Neuronal stem cell (in vitro differentiated cells): ENCODE measurements around the gene ATP2A1.

Source experiments
- DNase-seq: peaks from one replicate; pipeline ENCODE4 v3.0.0-alpha.2; 2013; ENCODE audit warnings: low spot score
- H2AFZ ChIP-seq: one replicate; pipeline ENCODE4 v1.6.1; 2013; ENCODE audit warnings: mild to moderate bottlenecking, low read length, inconsistent platforms
- H2AK5ac ChIP-seq: 2 replicates; pipeline ENCODE4 v1.6.1; 2013; ENCODE audit warnings: low read depth, mild to moderate bottlenecking, inconsistent platforms, low read length, moderate library complexity, mixed read lengths
- H2BK120ac ChIP-seq: 2 replicates; pipeline ENCODE4 v1.6.1; 2013; ENCODE audit warnings: low read depth, mild to moderate bottlenecking, inconsistent platforms, low read length, moderate library complexity, mixed read lengths
- H2BK12ac ChIP-seq: one replicate; pipeline ENCODE4 v1.6.1; 2013; ENCODE audit warnings: low read length, inconsistent platforms
- H2BK15ac ChIP-seq: 2 replicates; pipeline ENCODE4 v1.6.1; 2013; ENCODE audit warnings: mild to moderate bottlenecking, low read length, inconsistent platforms, mixed read lengths
- H2BK5ac ChIP-seq: one replicate; pipeline ENCODE4 v1.6.1; 2013; ENCODE audit warnings: inconsistent platforms, mild to moderate bottlenecking, low read length, moderate library complexity
- H3K14ac ChIP-seq: one replicate; pipeline ENCODE4 v1.6.1; 2013; ENCODE audit warnings: low read length, inconsistent platforms
- H3K18ac ChIP-seq: 2 replicates; pipeline ENCODE4 v1.6.1; 2013; ENCODE audit warnings: low read length, inconsistent platforms
- H3K23ac ChIP-seq: 2 replicates; pipeline ENCODE4 v1.6.1; 2013; ENCODE audit warnings: low read depth, mild to moderate bottlenecking, mixed read lengths, low read length, inconsistent platforms; ENCODE audit not compliant: poor library complexity
- H3K27ac ChIP-seq: replicated peaks from 3 replicates; pipeline ENCODE4 v1.5.1; 2013; ENCODE audit warnings: low read length, inconsistent platforms
- H3K27me3 ChIP-seq, 3 experiments: 2 replicates each; pipeline ENCODE4 v1.6.1; 2013; ENCODE audit warnings: low read length in 3 of 3, mild to moderate bottlenecking in 2 of 3, inconsistent platforms in 1 of 3, low read depth in 1 of 3, mixed read lengths in 1 of 3, moderate library complexity in 1 of 3; ENCODE audit not compliant: control insufficient read depth in 3 of 3, insufficient read depth in 3 of 3
- H3K36me3 ChIP-seq, 2 donors: replicated peaks in 1 of 2; 2 replicates each; pipeline ENCODE4 v1.6.1; 2013; ENCODE audit warnings: low read length in 2 of 2; ENCODE audit not compliant: control insufficient read depth in 2 of 2, insufficient read depth in 2 of 2
- H3K4ac ChIP-seq: 2 replicates; pipeline ENCODE4 v1.6.1; 2013; ENCODE audit warnings: inconsistent platforms, mild to moderate bottlenecking, low read length, moderate library complexity
- H3K4me1 ChIP-seq, 2 donors: 1 replicate in 1 of 2; 2 replicates in 1 of 2; pipeline ENCODE4 v1.6.1; 2013; ENCODE audit warnings: low read length in 2 of 2, low read depth in 1 of 2; ENCODE audit not compliant: control insufficient read depth in 2 of 2, insufficient read depth in 1 of 2
- H3K4me2 ChIP-seq: one replicate; pipeline ENCODE4 v1.6.1; 2013; ENCODE audit warnings: mild to moderate bottlenecking, low read length, inconsistent platforms; ENCODE audit not compliant: insufficient read depth, poor library complexity, severe bottlenecking
- H3K4me3 ChIP-seq, 2 donors: 2 replicates each; pipeline ENCODE4 v1.5.1; 2013; ENCODE audit warnings: low read length in 2 of 2, mild to moderate bottlenecking in 2 of 2, inconsistent platforms in 1 of 2, moderate library complexity in 1 of 2
- H3K79me1 ChIP-seq: one replicate; pipeline ENCODE4 v1.6.1; 2013; ENCODE audit warnings: low read depth, mild to moderate bottlenecking, inconsistent platforms, low read length, moderate library complexity
- H3K9ac ChIP-seq: one replicate; pipeline ENCODE4 v1.6.1; 2013; ENCODE audit warnings: mild to moderate bottlenecking, low read depth, low read length, inconsistent platforms; ENCODE audit not compliant: poor library complexity
- H3K9me3 ChIP-seq, 2 donors: replicated peaks in 1 of 2; 2 replicates each; pipeline versions ENCODE3 to v1.6.1; 2013; ENCODE audit warnings: low read length in 2 of 2, mild to moderate bottlenecking in 2 of 2, inconsistent platforms in 1 of 2, low read depth in 1 of 2, mixed read lengths in 1 of 2, moderate library complexity in 1 of 2; ENCODE audit not compliant: control insufficient read depth in 2 of 2, insufficient read depth in 1 of 2
- H4K8ac ChIP-seq: one replicate; pipeline ENCODE4 v1.6.1; 2013; ENCODE audit warnings: low read depth, mild to moderate bottlenecking, inconsistent platforms, low read length, moderate library complexity
- H4K91ac ChIP-seq: one replicate; pipeline ENCODE4 v1.6.1; 2013; ENCODE audit warnings: low read length, low read depth, mild to moderate bottlenecking, inconsistent platforms; ENCODE audit not compliant: poor library complexity
- WGBS, 2 donors: extraction: QIAGEN DNeasy Blood & Tissue Kit; methylation state at CpG; one replicate each; pipeline ENCODE4 v1.1.7; 2013; ENCODE audit warnings: missing lambda C conversion rate in 2 of 2, mixed read lengths in 1 of 2; ENCODE audit not compliant: insufficient read length in 2 of 2, insufficient replicate concordance in 1 of 2; ENCODE audit errors: extremely low coverage in 2 of 2; 5-methylcytosine and 5-hydroxymethylcytosine counted together

Gene ATP2A1

DNA sequence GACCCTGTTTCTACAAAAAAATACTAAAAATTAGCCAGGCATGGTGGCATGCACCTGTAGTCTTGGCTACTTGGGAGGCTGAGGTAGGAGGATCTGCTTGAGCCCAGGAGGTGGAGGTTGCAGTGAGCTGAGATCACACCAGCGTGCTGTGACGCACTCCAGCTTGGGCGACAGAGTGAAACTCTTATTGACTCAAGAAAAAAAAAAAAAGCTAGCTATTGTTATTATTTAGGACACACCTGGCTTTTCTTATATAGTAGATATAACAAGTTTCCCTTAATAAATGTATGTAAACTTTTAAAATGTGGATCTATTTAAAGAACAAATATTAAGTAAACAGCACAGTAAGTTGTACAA is 44.9 kb downstream of the ATP2A1 start:
- WGBS, 2 donors = no CpG with 5 or more reads among the region's 3 CpGs
- H3K79me1 ChIP-seq = peaks cover 6% of the 10 kb centered on the region
- no peak overlapping the region for H3K18ac ChIP-seq
- no peak overlapping the region for H2BK15ac ChIP-seq
- H3K23ac ChIP-seq = no peak overlapping the region
- no peak overlapping the region for H3K4ac ChIP-seq
- no peak overlapping the region for H3K4me3 ChIP-seq
- H2BK120ac ChIP-seq = no peak overlapping the region
- no peak overlapping the region for H2BK5ac ChIP-seq
- H3K27me3 ChIP-seq = peaks cover 0 to 2% (median 0%) of the 10 kb centered on the region in 3 experiments
- peaks cover 0 to 4% of the 10 kb centered on the region in 2 donors for H3K4me1 ChIP-seq
- H4K91ac ChIP-seq = no peak overlapping the region
- H3K14ac ChIP-seq = no peak overlapping the region
- H3K36me3 ChIP-seq = peaks cover 2 to 25% of the 10 kb centered on the region in 2 donors
- no peak overlapping the region for H2AFZ ChIP-seq
- H4K8ac ChIP-seq = no peak overlapping the region
- H3K27ac ChIP-seq = no peak overlapping the region
- H3K9ac ChIP-seq = no peak overlapping the region
- no peak overlapping the region for H3K4me2 ChIP-seq
- H2BK12ac ChIP-seq = no peak overlapping the region
- H3K9me3 ChIP-seq = no peaks in the 10 kb centered on the region
- H2AK5ac ChIP-seq = no peak overlapping the region
- DNase-seq = no peak

GRCh38 chr16:28923652-28924398 is 45.5 kb downstream of the ATP2A1 start:
- peak overlapping the region; percentile 65 for H3K4me2 ChIP-seq
- no CpG with 5 or more reads among the region's 13 CpGs for WGBS, 2 donors

GRCh38 chr16:28924399-28924761 is 46.1 kb downstream of the ATP2A1 start:
- H2BK15ac ChIP-seq = peak overlapping the region; percentile 18
- H3K14ac ChIP-seq = no peak overlapping the region
- no peak overlapping the region for H2BK120ac ChIP-seq
- peaks cover 0 to 4% of the 10 kb centered on the region in 2 donors for H3K4me1 ChIP-seq
- no CpG with 5 or more reads among the region's 15 CpGs for WGBS, 2 donors
- H3K4me3 ChIP-seq = peak overlapping the region; percentile 85 to 89
- no peak overlapping the region for H2BK5ac ChIP-seq
- peak overlapping the region; percentile 50 for H2BK12ac ChIP-seq
- H3K18ac ChIP-seq = peak overlapping the region; percentile 86
- H4K91ac ChIP-seq = peak overlapping the region; percentile 66
- H3K79me1 ChIP-seq = peaks cover 6% of the 10 kb centered on the region
- H3K4me2 ChIP-seq = peak overlapping the region; percentile 65
- no peak overlapping the region for H3K27ac ChIP-seq
- H3K4ac ChIP-seq = no peak overlapping the region
- peaks cover 0 to 2% (median 0%) of the 10 kb centered on the region in 3 experiments for H3K27me3 ChIP-seq
- no peaks in the 10 kb centered on the region for H3K9me3 ChIP-seq
- peak overlapping the region; percentile 21 for H4K8ac ChIP-seq
- H2AK5ac ChIP-seq = peak overlapping the region; percentile 86
- peak overlapping the region; percentile 37 for H3K9ac ChIP-seq
- peak overlapping the region; percentile 60 for H3K23ac ChIP-seq
- H3K36me3 ChIP-seq = peaks cover 0 to 16% of the 10 kb centered on the region in 2 donors
- DNase-seq = no peak
- H2AFZ ChIP-seq = peak overlapping the region; percentile 99

More at GRCh38 chr16:28923652-28924398, 45.5 kb downstream of the ATP2A1 start:
- Histone ChIP-seq H2BK120ac (no peak overlapping the region), H4K91ac (no peak overlapping the region), H2AK5ac (peak overlapping the region; percentile 86), H2AFZ (peak overlapping the region; percentile 99), H4K8ac (peak overlapping the region; percentile 21), H3K18ac (peak overlapping the region; percentile 77), H3K27me3 (peaks cover 0 to 2% (median 0%) of the 10 kb centered on the region in 3 experiments), H3K36me3 (peaks cover 2 to 21% of the 10 kb centered on the region in 2 donors), H3K9ac (no peak overlapping the region), H3K9me3 (no peaks in the 10 kb centered on the region), H2BK15ac (no peak overlapping the region), H3K79me1 (peaks cover 6% of the 10 kb centered on the region), H3K14ac (no peak overlapping the region), H2BK5ac (no peak overlapping the region), H2BK12ac (peak overlapping the region; percentile 50), H3K4ac (no peak overlapping the region), H3K23ac (peak overlapping the region; percentile 60), H3K4me3 (peak overlapping the region; percentile 85 to 89), H3K4me1 (peaks cover 0 to 4% of the 10 kb centered on the region in 2 donors), H3K27ac (no peak overlapping the region)
- no peak for DNase-seq

GRCh38 chr16:28924762-28925385 is 46.6 kb downstream of the ATP2A1 start, which contains the start of gene RABEP2:
TSS of gene RABEP2 (minus strand) at chr16:28925238. CDS start at chr16:28925163, 75 bp downstream.
- H4K8ac ChIP-seq = peak within 1 kb of the TSS; percentile 21
- peak within 1 kb of the TSS; percentile 100 for H3K18ac ChIP-seq
- H3K23ac ChIP-seq = peak within 1 kb of the TSS; percentile 97
- peak within 1 kb of the TSS; percentile 83 for H3K4me2 ChIP-seq
- H2BK5ac ChIP-seq = peak within 1 kb of the TSS; percentile 98
- peak within 1 kb of the TSS; percentile 99 for H2AFZ ChIP-seq
- WGBS, 2 donors = no CpG with 5 or more reads among the region's 66 CpGs
- peak within 1 kb of the TSS; percentile 99 for H4K91ac ChIP-seq
- peak within 1 kb of the TSS; percentile 98 for H3K27ac ChIP-seq
- peak within 1 kb of the TSS; percentile 98 for H3K9ac ChIP-seq
- peak within 1 kb of the TSS; percentile 85 for H3K14ac ChIP-seq
- no peaks in the 10 kb centered on the region for H3K9me3 ChIP-seq
- peaks cover 0 to 4% of the 10 kb centered on the region in 2 donors for H3K4me1 ChIP-seq
- no peak within 1 kb of the TSS for H3K4ac ChIP-seq
- peak within 1 kb of the TSS; percentile 95 for H2BK15ac ChIP-seq
- H3K79me1 ChIP-seq = peaks cover 6% of the 10 kb centered on the region
- peak within 1 kb of the TSS; percentile 85 to 89 for H3K4me3 ChIP-seq
- no peak within 1 kb of the TSS for H2BK120ac ChIP-seq
- peak within 1 kb of the TSS; percentile 97 for H2BK12ac ChIP-seq
- peaks cover 0 to 2% (median 0%) of the 10 kb centered on the region in 3 experiments for H3K27me3 ChIP-seq
- peak within 1 kb of the TSS; percentile 86 for H2AK5ac ChIP-seq
- peak; percentile 95 for DNase-seq
- peaks cover 0 to 11% of the 10 kb centered on the region in 2 donors for H3K36me3 ChIP-seq
